ENCODE data around the gene OR8A1. TPM values are rescaled to one million over a fixed set of nuclear protein-coding genes. Genes with fewer than 3 reads are reported as not detected.
"Not testable (repeated sequence)": the region's sequence is repeated elsewhere in the genome, so short reads cannot be mapped to it uniquely, and the experiment has no call there.

OR8A1 gene
- total and polyA plus RNA-seq, 2 experiments from 2014 or later, result not detected

DNA sequence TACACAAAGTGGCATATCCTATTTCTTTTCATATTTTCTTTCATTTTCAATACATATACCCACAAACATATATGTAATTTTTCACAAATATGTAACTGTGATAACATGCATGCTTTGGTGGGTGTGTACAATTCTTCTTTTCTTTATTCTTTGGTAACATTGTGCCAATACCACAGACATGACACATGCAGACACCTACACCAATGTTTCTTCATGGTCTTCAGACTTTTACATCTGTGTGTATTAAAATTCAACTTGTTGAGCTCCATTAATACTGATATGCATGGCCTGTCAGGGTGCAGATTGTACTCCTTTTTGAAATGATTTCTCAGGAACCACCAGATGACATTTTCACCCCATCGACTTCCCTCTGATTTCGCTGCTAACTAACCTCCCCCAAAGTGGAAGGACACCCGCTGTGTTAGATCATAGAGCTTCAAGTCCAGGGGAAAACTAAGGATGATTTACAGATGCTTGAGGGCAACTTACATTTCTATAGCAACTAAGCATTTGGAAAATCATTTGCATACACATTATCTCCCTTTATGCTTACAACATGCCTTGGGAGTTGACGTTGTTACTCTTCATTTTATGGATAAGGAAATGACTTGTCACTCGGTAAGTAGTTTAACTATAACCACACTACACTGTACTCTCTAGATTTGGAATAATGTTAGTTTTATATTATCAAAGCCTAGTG lies 31.0 kb downstream of the OR8A1 start:
- no peaks in the 10 kb centered on the region for H3K79me2 ChIP-seq
- H2AFZ ChIP-seq, result no peak overlapping the region
- H3K36me3 ChIP-seq (replicated peaks; ENCODE audit: insufficient read depth, low read depth), result no peaks in the 10 kb centered on the region
- no peaks in the 10 kb centered on the region for H3K9me3 ChIP-seq (ENCODE audit: low read depth)
- no peak overlapping the region for H3K4me2 ChIP-seq
- WGBS (ENCODE audit: low lambda C conversion rate, missing lambda C conversion rate), result 65% methylated on average over 5 of the region's 5 CpGs
- DNase-seq (ENCODE audit: low spot score), result no peak
- no peaks in the 10 kb centered on the region for H3K4me1 ChIP-seq (ENCODE audit: insufficient read depth)
- H4K20me1 ChIP-seq (ENCODE audit: insufficient read depth, poor library complexity, severe bottlenecking), result no peaks in the 10 kb centered on the region
- H3K27ac ChIP-seq, result no peak overlapping the region
- no peak overlapping the region for H3K4me3 ChIP-seq
- no peak for TF ChIP-seq EZH2 (IDR thresholded peaks at IDR 0.05; ENCODE audit: borderline replicate concordance)
- no peak for TF ChIP-seq EZH2phosphoT487 (IDR thresholded peaks at IDR 0.05; ENCODE audit: low read depth, severe bottlenecking, unreplicated experiment)
- no peaks in the 10 kb centered on the region for H3K9me2 ChIP-seq (replicated peaks; ENCODE audit: insufficient read depth)
- H3K27me3 ChIP-seq, result peaks cover 14% of the 10 kb centered on the region

DNA sequence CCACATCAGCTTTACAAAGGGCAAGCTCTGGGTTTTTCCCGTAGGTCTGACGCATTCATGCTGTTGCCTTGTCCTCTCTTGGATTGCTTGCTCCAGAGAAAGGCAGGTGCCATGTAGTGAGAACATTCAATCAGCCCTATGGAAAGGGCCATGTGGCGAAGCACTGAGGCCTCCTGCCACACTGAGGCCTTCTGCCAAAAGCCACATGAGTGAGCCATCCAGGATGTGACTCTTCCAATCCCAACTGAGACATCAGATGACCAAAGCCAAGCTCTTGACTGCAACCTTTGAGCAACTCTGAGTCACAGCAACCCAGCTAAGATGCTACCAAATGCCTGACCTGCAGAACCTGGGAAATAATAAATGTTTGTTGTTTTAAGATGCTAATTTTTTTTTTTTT lies 32.4 kb downstream of the OR8A1 start:
- WGBS (ENCODE audit: low lambda C conversion rate, missing lambda C conversion rate), result 64% methylated on average over 3 of the region's 3 CpGs
- Histone ChIP-seq H3K9me3 (ENCODE audit: low read depth) (no peaks in the 10 kb centered on the region), H2AFZ (no peak overlapping the region)

DNA sequence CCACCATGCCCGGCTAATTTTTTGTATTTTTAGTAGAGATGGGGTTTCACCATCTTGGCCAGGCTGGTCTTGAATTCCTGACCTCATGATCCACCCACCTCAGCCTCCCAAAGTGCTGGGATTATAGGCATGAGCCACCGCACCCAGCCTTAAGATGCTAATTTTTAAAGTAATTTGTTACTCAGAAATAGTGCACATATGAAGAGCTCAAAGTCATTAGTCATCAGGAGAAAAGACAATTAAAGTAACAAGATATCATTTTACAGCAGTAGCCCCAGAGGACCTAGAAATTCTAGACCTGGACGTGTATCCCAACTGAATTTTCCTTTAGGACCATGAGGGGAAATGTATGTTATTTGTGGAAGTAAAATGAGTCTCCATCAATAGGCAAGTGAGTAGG lies 32.9 kb downstream of the OR8A1 start:
- H3K27me3 ChIP-seq; H4K20me1 ChIP-seq (ENCODE audit: insufficient read depth, poor library complexity, severe bottlenecking); H3K9me3 ChIP-seq (ENCODE audit: low read depth); H3K9me2 ChIP-seq (replicated peaks; ENCODE audit: insufficient read depth); H3K4me1 ChIP-seq (ENCODE audit: insufficient read depth); H3K27ac ChIP-seq; H3K79me2 ChIP-seq; H3K4me2 ChIP-seq; DNase-seq (ENCODE audit: low spot score); H3K36me3 ChIP-seq (replicated peaks; ENCODE audit: insufficient read depth, low read depth); H3K4me3 ChIP-seq; H2AFZ ChIP-seq: not testable (repeated sequence)
- WGBS (ENCODE audit: low lambda C conversion rate, missing lambda C conversion rate), result 88% methylated on average over 3 of the region's 3 CpGs

More for the DNA sequence above, 32.4 kb downstream of the OR8A1 start:
- H3K27ac ChIP-seq, result no peak overlapping the region
- H3K9me2 ChIP-seq (replicated peaks; ENCODE audit: insufficient read depth), result no peaks in the 10 kb centered on the region
- H3K4me3 ChIP-seq, result no peak overlapping the region
- H3K36me3 ChIP-seq (replicated peaks; ENCODE audit: insufficient read depth, low read depth), result no peaks in the 10 kb centered on the region
- H3K4me1 ChIP-seq (ENCODE audit: insufficient read depth), result no peaks in the 10 kb centered on the region
- no peaks in the 10 kb centered on the region for H4K20me1 ChIP-seq (ENCODE audit: insufficient read depth, poor library complexity, severe bottlenecking)
- H3K79me2 ChIP-seq, result no peaks in the 10 kb centered on the region
- TF ChIP-seq EZH2phosphoT487 (IDR thresholded peaks at IDR 0.05; ENCODE audit: low read depth, severe bottlenecking, unreplicated experiment) (no peak), EZH2 (IDR thresholded peaks at IDR 0.05; ENCODE audit: borderline replicate concordance) (no peak)
- TF ChIP-seq, protein P1, sequence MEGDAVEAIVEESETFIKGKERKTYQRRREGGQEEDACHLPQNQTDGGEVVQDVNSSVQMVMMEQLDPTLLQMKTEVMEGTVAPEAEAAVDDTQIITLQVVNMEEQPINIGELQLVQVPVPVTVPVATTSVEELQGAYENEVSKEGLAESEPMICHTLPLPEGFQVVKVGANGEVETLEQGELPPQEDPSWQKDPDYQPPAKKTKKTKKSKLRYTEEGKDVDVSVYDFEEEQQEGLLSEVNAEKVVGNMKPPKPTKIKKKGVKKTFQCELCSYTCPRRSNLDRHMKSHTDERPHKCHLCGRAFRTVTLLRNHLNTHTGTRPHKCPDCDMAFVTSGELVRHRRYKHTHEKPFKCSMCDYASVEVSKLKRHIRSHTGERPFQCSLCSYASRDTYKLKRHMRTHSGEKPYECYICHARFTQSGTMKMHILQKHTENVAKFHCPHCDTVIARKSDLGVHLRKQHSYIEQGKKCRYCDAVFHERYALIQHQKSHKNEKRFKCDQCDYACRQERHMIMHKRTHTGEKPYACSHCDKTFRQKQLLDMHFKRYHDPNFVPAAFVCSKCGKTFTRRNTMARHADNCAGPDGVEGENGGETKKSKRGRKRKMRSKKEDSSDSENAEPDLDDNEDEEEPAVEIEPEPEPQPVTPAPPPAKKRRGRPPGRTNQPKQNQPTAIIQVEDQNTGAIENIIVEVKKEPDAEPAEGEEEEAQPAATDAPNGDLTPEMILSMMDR (IDR thresholded peaks at IDR 0.05; ENCODE audit: poor library complexity), result no peak
- no peak overlapping the region for H3K4me2 ChIP-seq
- H3K27me3 ChIP-seq, result peaks cover 6% of the 10 kb centered on the region
- DNase-seq (ENCODE audit: low spot score), result no peak

DNA sequence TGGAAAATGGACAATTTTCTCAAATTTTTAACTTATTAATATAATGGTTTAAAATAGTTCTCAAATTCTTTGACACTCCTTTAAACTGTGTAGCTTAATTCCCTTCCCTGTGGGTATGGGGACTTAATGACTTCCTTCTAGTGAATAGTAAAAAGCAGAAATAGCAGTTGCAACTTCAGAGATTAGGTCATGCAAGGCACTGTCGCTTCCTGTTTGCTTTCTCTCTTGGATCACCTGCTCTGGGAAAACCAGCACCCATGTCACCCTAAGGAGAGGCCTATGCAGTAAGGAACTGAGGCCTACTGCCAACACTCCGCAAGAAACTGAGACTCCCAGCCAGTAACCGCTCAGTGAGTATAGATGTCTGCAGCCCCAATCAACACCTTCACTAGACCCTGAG lies 35.9 kb downstream of the OR8A1 start:
- no peak overlapping the region for H3K4me3 ChIP-seq
- TF ChIP-seq, protein P1 (IDR thresholded peaks at IDR 0.05; ENCODE audit: poor library complexity), result no peak
- TF ChIP-seq EZH2phosphoT487 (IDR thresholded peaks at IDR 0.05; ENCODE audit: low read depth, severe bottlenecking, unreplicated experiment) (no peak), EZH2 (IDR thresholded peaks at IDR 0.05; ENCODE audit: borderline replicate concordance) (no peak)
- H3K4me1 ChIP-seq (ENCODE audit: insufficient read depth), result no peaks in the 10 kb centered on the region
- H3K79me2 ChIP-seq, result no peaks in the 10 kb centered on the region
- no peaks in the 10 kb centered on the region for H3K36me3 ChIP-seq (replicated peaks; ENCODE audit: insufficient read depth, low read depth)
- peaks cover 2% of the 10 kb centered on the region for H3K27me3 ChIP-seq
- WGBS (ENCODE audit: low lambda C conversion rate, missing lambda C conversion rate), result 81% methylated on average over 3 of the region's 3 CpGs
- H3K27ac ChIP-seq, result no peak overlapping the region
- H2AFZ ChIP-seq, result no peak overlapping the region
- no peaks in the 10 kb centered on the region for H3K9me3 ChIP-seq (ENCODE audit: low read depth)
- H3K4me2 ChIP-seq, result no peak overlapping the region
- H4K20me1 ChIP-seq (ENCODE audit: insufficient read depth, poor library complexity, severe bottlenecking), result no peaks in the 10 kb centered on the region
- no peak for DNase-seq (ENCODE audit: low spot score)
- H3K9me2 ChIP-seq (replicated peaks; ENCODE audit: insufficient read depth), result no peaks in the 10 kb centered on the region

All from hepatocyte (in vitro differentiated cells).